Ishikawa (cell line): Measurements from ENCODE around the gene ZBTB16.

Source experiments
- CEBPB ChIP-seq: IDR thresholded peaks from 2 replicates; pipeline ENCODE4 v1.6.1; 2012
- CREB1 ChIP-seq: IDR thresholded peaks from 2 replicates; pipeline ENCODE4 v1.6.1; 2012; ENCODE audit warnings: low read depth
- EGR1 ChIP-seq: IDR thresholded peaks from 2 replicates; pipeline ENCODE4 v1.6.1; 2012
- EP300 ChIP-seq: IDR thresholded peaks from 2 replicates; pipeline ENCODE4 v1.6.1; 2012; ENCODE audit warnings: borderline replicate concordance
- FOXM1 ChIP-seq: IDR thresholded peaks from 2 replicates; pipeline ENCODE4 v1.6.1; 2012; ENCODE audit warnings: low read depth, borderline replicate concordance
- NFIC ChIP-seq: IDR thresholded peaks from 2 replicates; pipeline ENCODE4 v1.6.1; 2012
- RAD21 ChIP-seq: IDR thresholded peaks from 2 replicates; pipeline ENCODE4 v1.6.1; 2012; ENCODE audit warnings: low read depth
- TAF1 ChIP-seq: IDR thresholded peaks from 2 replicates; pipeline ENCODE4 v1.6.1; 2012; ENCODE audit warnings: low read depth, mild to moderate bottlenecking
- TCF12 ChIP-seq: IDR thresholded peaks from 2 replicates; pipeline ENCODE4 v1.6.1; 2012; ENCODE audit warnings: low read depth
- TEAD4 ChIP-seq: IDR thresholded peaks from 2 replicates; pipeline ENCODE4 v1.6.1; 2012
- YY1 ChIP-seq: IDR thresholded peaks from 2 replicates; pipeline ENCODE4 v1.6.1; 2012; ENCODE audit warnings: low read depth
- ZBTB7A ChIP-seq: IDR thresholded peaks from 2 replicates; pipeline ENCODE4 v1.6.1; 2012; ENCODE audit warnings: low read depth
- TF ChIP-seq, protein P1 (sequence below): IDR thresholded peaks from 2 replicates; pipeline ENCODE4 v1.6.1; 2012; ENCODE audit warnings: low read depth, mild to moderate bottlenecking
- TF ChIP-seq, protein P2 (sequence below): IDR thresholded peaks from 2 replicates; pipeline ENCODE4 v1.6.1; 2012
- TF ChIP-seq, protein P3 (sequence below): IDR thresholded peaks from 2 replicates; pipeline ENCODE4 v1.6.1; 2012

ZBTB16 gene

DNA sequence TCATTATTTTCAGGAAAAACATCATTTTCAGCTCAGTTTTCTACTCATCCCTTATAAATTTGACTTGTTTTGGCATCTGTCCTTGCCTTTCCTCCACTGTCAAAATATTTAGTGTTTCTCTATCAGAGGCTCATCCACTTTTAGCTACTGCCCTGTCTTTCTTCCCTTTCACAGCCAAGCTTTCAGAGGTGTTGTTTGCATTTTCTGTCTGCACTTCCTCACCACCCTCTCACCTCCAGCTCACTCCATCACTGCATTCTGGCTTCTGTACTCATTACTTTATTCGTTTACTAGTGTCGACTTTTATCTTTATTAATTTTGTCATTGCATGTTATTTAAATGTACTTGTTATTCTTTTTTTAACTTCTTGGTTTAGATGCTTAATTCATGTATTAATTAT lies 210.0 kb downstream of the ZBTB16 start:
- TF ChIP-seq ZBTB7A (no peak), RAD21 (no peak), FOXM1 (no peak), YY1 (no peak), CEBPB (no peak), CREB1 (no peak), NFIC (no peak), TEAD4 (no peak), EGR1 (no peak), TAF1 (no peak), EP300 (no peak), TCF12 (no peak)
- TF ChIP-seq, protein P1, sequence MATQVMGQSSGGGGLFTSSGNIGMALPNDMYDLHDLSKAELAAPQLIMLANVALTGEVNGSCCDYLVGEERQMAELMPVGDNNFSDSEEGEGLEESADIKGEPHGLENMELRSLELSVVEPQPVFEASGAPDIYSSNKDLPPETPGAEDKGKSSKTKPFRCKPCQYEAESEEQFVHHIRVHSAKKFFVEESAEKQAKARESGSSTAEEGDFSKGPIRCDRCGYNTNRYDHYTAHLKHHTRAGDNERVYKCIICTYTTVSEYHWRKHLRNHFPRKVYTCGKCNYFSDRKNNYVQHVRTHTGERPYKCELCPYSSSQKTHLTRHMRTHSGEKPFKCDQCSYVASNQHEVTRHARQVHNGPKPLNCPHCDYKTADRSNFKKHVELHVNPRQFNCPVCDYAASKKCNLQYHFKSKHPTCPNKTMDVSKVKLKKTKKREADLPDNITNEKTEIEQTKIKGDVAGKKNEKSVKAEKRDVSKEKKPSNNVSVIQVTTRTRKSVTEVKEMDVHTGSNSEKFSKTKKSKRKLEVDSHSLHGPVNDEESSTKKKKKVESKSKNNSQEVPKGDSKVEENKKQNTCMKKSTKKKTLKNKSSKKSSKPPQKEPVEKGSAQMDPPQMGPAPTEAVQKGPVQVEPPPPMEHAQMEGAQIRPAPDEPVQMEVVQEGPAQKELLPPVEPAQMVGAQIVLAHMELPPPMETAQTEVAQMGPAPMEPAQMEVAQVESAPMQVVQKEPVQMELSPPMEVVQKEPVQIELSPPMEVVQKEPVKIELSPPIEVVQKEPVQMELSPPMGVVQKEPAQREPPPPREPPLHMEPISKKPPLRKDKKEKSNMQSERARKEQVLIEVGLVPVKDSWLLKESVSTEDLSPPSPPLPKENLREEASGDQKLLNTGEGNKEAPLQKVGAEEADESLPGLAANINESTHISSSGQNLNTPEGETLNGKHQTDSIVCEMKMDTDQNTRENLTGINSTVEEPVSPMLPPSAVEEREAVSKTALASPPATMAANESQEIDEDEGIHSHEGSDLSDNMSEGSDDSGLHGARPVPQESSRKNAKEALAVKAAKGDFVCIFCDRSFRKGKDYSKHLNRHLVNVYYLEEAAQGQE: no peak

DNA sequence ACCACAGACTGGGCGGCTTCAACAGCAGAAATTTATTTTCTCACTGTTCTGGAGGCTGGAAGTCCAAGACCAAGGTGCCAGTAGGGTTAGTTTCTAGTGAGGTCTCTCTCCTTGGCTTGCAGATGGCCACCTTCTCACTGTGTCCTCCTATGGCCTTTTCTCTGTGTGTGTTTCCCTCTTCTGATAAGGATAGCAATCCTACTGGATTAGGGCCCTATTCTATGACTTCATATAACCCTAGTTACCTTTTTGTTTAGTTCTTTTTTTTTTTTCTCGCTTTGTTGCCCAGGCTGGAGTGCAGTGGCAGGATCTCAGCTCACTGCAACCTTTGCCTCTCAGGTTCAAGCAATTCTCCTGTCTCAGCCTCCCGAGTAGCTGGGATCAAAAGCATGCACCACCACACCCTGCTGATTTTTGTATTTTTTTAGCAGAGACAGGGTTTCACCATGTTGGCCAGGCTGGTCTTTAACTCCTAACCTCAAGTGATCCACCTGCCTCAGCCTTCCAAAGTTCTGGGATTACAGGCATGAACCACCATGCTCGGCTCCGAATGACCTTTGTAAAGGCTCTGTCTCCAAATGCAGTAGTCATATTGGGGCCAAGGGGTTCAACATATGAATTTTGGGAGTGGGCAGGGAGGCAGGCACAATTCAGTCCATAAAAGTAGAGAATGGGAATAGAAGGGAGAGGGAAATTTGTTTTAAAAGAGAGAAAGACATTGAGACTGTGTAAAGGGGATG lies 211.2 kb downstream of the ZBTB16 start:
- TF ChIP-seq EGR1 (no peak), YY1 (no peak), CEBPB (no peak), ZBTB7A (no peak), EP300 (no peak), TAF1 (no peak), TEAD4 (no peak), CREB1 (no peak), TCF12 (no peak), NFIC (no peak), FOXM1 (no peak), RAD21 (no peak)
- TF ChIP-seq, protein P2, sequence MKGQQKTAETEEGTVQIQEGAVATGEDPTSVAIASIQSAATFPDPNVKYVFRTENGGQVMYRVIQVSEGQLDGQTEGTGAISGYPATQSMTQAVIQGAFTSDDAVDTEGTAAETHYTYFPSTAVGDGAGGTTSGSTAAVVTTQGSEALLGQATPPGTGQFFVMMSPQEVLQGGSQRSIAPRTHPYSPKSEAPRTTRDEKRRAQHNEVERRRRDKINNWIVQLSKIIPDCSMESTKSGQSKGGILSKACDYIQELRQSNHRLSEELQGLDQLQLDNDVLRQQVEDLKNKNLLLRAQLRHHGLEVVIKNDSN: no peak
- TF ChIP-seq, protein P3, sequence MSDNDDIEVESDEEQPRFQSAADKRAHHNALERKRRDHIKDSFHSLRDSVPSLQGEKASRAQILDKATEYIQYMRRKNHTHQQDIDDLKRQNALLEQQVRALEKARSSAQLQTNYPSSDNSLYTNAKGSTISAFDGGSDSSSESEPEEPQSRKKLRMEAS: no peak
- TF ChIP-seq, protein P1: no peak

DNA sequence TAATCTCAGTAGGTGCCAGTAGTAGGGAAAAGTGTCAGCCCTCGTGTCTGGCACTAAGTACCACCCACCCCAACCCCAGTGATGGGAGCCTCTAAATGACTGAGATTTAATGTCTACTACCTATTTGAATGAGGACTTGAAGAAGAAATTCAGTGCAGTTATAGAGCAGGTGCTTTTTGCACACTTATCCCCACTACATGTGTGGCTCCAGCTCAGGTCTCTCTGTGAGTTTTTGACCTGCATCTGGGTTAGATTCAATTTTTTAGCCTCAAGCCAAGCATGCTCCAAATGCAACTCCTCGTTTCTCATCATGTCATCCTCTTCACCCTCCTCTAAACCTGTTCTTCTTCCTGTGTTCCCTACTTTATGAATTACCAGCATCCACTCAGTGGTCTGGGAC lies 211.8 kb downstream of the ZBTB16 start:
- TF ChIP-seq TEAD4 (no peak), TCF12 (no peak), EGR1 (no peak), YY1 (no peak), RAD21 (no peak), TAF1 (no peak), CREB1 (no peak), CEBPB (no peak)

DNA sequence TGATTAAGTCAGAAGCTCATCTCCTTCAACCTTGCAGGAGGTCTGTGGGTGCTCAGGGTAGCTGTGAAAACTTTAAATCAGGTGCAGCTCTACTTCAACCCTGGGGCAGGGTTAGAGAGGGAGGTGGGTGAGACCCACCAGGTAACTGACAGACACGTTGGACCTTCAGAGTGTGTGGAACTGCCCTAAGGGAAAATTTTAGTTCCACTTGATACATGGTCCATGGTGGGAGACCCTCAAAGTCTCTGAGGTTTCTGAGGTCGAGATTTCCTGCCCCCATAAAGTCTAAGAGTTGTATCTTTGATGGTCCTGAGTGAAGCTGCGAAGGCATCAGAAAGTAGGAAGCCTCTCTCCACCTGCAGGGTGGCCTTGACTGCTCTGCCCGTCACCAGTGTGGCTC lies 212.8 kb downstream of the ZBTB16 start:
- TF ChIP-seq, protein P3: no peak
- TF ChIP-seq EGR1 (no peak), YY1 (no peak), TEAD4 (no peak), TCF12 (no peak), RAD21 (no peak), NFIC (no peak), CEBPB (no peak)
- TF ChIP-seq, protein P1: no peak

DNA sequence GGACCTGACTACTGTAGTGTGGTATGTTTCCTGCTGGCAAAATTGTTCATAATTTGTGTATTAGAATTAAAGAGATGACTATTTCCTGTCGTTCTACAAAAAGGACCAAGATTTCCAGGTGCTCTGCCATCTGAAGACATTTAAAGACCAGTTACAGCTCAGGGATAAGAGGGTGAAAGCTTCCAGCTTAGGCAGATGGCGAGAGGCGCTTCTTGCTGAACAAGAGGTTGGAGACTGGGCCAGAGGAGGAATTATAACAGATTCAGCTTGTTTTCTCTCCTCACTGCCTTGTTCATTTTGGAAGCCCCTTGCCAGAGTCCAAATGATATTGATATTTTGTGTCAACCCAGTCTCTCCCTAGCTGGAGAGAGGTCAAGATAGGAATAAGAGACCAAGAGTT lies 213.6 kb downstream of the ZBTB16 start:
- TF ChIP-seq CEBPB (no peak), EGR1 (no peak), FOXM1 (no peak), ZBTB7A (no peak), YY1 (no peak), TAF1 (no peak), RAD21 (no peak), TEAD4 (no peak), TCF12 (no peak), CREB1 (no peak), NFIC (no peak), EP300 (no peak)
- TF ChIP-seq, protein P1: no peak
- TF ChIP-seq, protein P2: no peak
- TF ChIP-seq, protein P3: no peak
